H1 (cell line): Measurements from ENCODE around the gene NASP. TPM values are rescaled to one million over a fixed set of nuclear protein-coding genes. Genes with fewer than 3 reads are reported as not detected.

Experiments used
- CTCF ChIA-PET: fragments of 300-600 bp; sonication (Branson Sonifier 250); formaldehyde crosslinking; loops from one replicate; lab custom pipeline; 2021; ENCODE audit not compliant: partially characterized antibody; lab: Charles Lee
- POLR2A ChIA-PET: fragments of 300-600 bp; sonication (Branson Sonifier 250); formaldehyde crosslinking; loops from one replicate; lab custom pipeline; 2021; ENCODE audit warnings: inconsistent platforms; ENCODE audit not compliant: partially characterized antibody; lab: Charles Lee
- DNase-seq, 2 experiments: peaks; one replicate each; pipeline versions ENCODE4 v3.0.0 to v3.0.0-alpha.2; 2010 to 2022; ENCODE audit warnings: low spot score in 2 of 2, low read depth in 1 of 2, mixed read lengths in 1 of 2
- FAIRE-seq: peaks from 2 replicates; lab custom pipeline; 2011; peaks lifted over from hg19 to GRCh38; lab: Jason Lieb, UNC
- H2AFZ ChIP-seq: 2 replicates; pipeline ENCODE4 v1.8.1; 2012; ENCODE audit warnings: low read length, inconsistent platforms
- H2AK5ac ChIP-seq: 2 replicates; pipeline ENCODE4 v1.6.1; 2013; ENCODE audit warnings: low read depth, low read length
- H2BK120ac ChIP-seq: replicated peaks from 2 replicates; pipeline ENCODE3; 2013; ENCODE audit warnings: low read depth, low read length, inconsistent platforms
- H2BK12ac ChIP-seq: 2 replicates; pipeline ENCODE4 v1.6.1; 2013; ENCODE audit warnings: low read depth, low read length
- H2BK15ac ChIP-seq: 2 replicates; pipeline ENCODE4 v1.6.1; 2013; ENCODE audit warnings: low read length
- H2BK20ac ChIP-seq: 2 replicates; pipeline ENCODE4 v1.6.1; 2013; ENCODE audit warnings: low read length
- H2BK5ac ChIP-seq: 2 replicates; pipeline ENCODE4 v1.6.1; 2013; ENCODE audit warnings: low read depth, low read length
- H3K14ac ChIP-seq: 2 replicates; pipeline ENCODE4 v1.6.1; 2013; ENCODE audit warnings: inconsistent platforms; ENCODE audit not compliant: insufficient read length
- H3K18ac ChIP-seq: 2 replicates; pipeline ENCODE4 v1.6.1; 2013; ENCODE audit warnings: low read length; ENCODE audit errors: extremely low read depth
- H3K23ac ChIP-seq: 2 replicates; pipeline ENCODE4 v1.6.1; 2013; ENCODE audit warnings: inconsistent platforms; ENCODE audit not compliant: insufficient read length
- H3K23me2 ChIP-seq: 2 replicates; pipeline ENCODE4 v1.6.1; 2013; ENCODE audit warnings: low read depth, low read length
- H3K27ac ChIP-seq: 2 replicates; pipeline ENCODE4 v1.6.1; 2011; ENCODE audit warnings: low read depth, low read length, inconsistent platforms
- H3K27me3 ChIP-seq, 4 experiments: replicated peaks in 1 of 4; 1 replicate in 1 of 4; 2 replicates in 3 of 4; pipeline versions ENCODE4 v1.6.1 to v1.8.1; 2011 to 2013; ENCODE audit warnings: low read length in 3 of 4, mild to moderate bottlenecking in 3 of 4, inconsistent platforms in 2 of 4, mixed read lengths in 2 of 4, moderate library complexity in 1 of 4; ENCODE audit not compliant: control insufficient read depth in 3 of 4, insufficient read depth in 3 of 4; ENCODE audit errors: extremely low read depth in 1 of 4
- H3K36me3 ChIP-seq, 4 experiments: 2 replicates each; pipeline versions ENCODE4 v1.6.1 to v1.8.1; 2011 to 2013; ENCODE audit warnings: mild to moderate bottlenecking in 4 of 4, low read length in 3 of 4, moderate library complexity in 2 of 4, control low read depth in 1 of 4, inconsistent platforms in 1 of 4; ENCODE audit not compliant: insufficient read depth in 4 of 4, control insufficient read depth in 2 of 4
- H3K4ac ChIP-seq: replicated peaks from 2 replicates; pipeline ENCODE3; 2013; ENCODE audit warnings: low read length, low read depth, mixed read lengths, inconsistent platforms; ENCODE audit not compliant: insufficient read length
- H3K4me1 ChIP-seq, 4 experiments: replicated peaks in 1 of 4; 1 replicate in 1 of 4; 2 replicates in 3 of 4; pipeline versions ENCODE4 v1.6.1 to v1.8.1; 2011 to 2013; ENCODE audit warnings: low read length in 3 of 4, inconsistent platforms in 2 of 4, mixed read lengths in 1 of 4; ENCODE audit not compliant: insufficient read depth in 4 of 4, control insufficient read depth in 3 of 4
- H3K4me2 ChIP-seq, 2 experiments: 2 replicates each; pipeline versions ENCODE4 v1.6.1 to v1.8.1; 2011 to 2013; ENCODE audit warnings: low read depth in 2 of 2, low read length in 2 of 2, control low read depth in 1 of 2, inconsistent platforms in 1 of 2, mild to moderate bottlenecking in 1 of 2; ENCODE audit not compliant: insufficient read depth in 1 of 2
- H3K4me3 ChIP-seq, 4 experiments: fragments of 200-600, 300-600 bp in 1 of 4; sonication (generic), shearing (Covaris generic), sonication (Bioruptor Twin) in 1 of 4; 2 replicates each; pipeline versions ENCODE4 v1.5.1 to v1.8.1; 2011 to 2016; ENCODE audit warnings: low read length in 4 of 4, low read depth in 3 of 4, control low read depth in 2 of 4, inconsistent platforms in 2 of 4, mild to moderate bottlenecking in 2 of 4, mixed read lengths in 1 of 4, moderate library complexity in 1 of 4; ENCODE audit not compliant: insufficient read depth in 2 of 4; ENCODE audit errors: extremely low read depth in 1 of 4
- H3K56ac ChIP-seq: replicated peaks from 2 replicates; pipeline ENCODE3; 2013; ENCODE audit warnings: low read depth, mild to moderate bottlenecking, mixed read lengths, low read length, inconsistent platforms; ENCODE audit not compliant: insufficient read length
- H3K79me1 ChIP-seq: 2 replicates; pipeline ENCODE4 v1.6.1; 2013; ENCODE audit warnings: low read depth, low read length, control low read depth
- H3K79me2 ChIP-seq, 2 experiments: 2 replicates each; pipeline versions ENCODE4 v1.6.1 to v1.8.1; 2012 to 2013; ENCODE audit warnings: low read length in 2 of 2, mild to moderate bottlenecking in 2 of 2, inconsistent platforms in 1 of 2; ENCODE audit not compliant: insufficient read depth in 2 of 2, control insufficient read depth in 1 of 2
- H3K9ac ChIP-seq, 4 experiments: replicated peaks in 1 of 4; 1 replicate in 1 of 4; 2 replicates in 3 of 4; pipeline versions ENCODE4 v1.6.1 to v1.8.1; 2011 to 2013; ENCODE audit warnings: low read depth in 3 of 4, low read length in 3 of 4, control low read depth in 2 of 4, mild to moderate bottlenecking in 2 of 4, moderate library complexity in 2 of 4, inconsistent platforms in 1 of 4; ENCODE audit errors: extremely low read depth in 1 of 4
- H3K9me3 ChIP-seq, 2 experiments: 2 replicates each; pipeline versions ENCODE4 v1.6.1 to v1.8.1; 2012 to 2013; ENCODE audit warnings: mild to moderate bottlenecking in 2 of 2, moderate library complexity in 2 of 2, control low read depth in 1 of 2, inconsistent platforms in 1 of 2, low read depth in 1 of 2, low read length in 1 of 2, mixed read lengths in 1 of 2; ENCODE audit not compliant: insufficient read depth in 2 of 2
- H4K20me1 ChIP-seq, 2 experiments: replicated peaks in 1 of 2; 2 replicates each; pipeline versions ENCODE3 to v1.8.1; 2011 to 2013; ENCODE audit warnings: inconsistent platforms in 2 of 2, low read length in 2 of 2, mild to moderate bottlenecking in 1 of 2; ENCODE audit not compliant: insufficient read depth in 2 of 2, control insufficient read depth in 1 of 2
- H4K5ac ChIP-seq: 2 replicates; pipeline ENCODE4 v1.6.1; 2013; ENCODE audit warnings: low read length, low read depth, mixed read lengths, inconsistent platforms; ENCODE audit not compliant: insufficient read length
- H4K8ac ChIP-seq: 2 replicates; pipeline ENCODE4 v1.8.0; 2013; ENCODE audit warnings: mild to moderate bottlenecking, moderate library complexity, low read length, inconsistent platforms; ENCODE audit not compliant: insufficient read depth; ENCODE audit errors: extremely low read depth
- H4K91ac ChIP-seq: replicated peaks from 2 replicates; pipeline ENCODE3; 2013; ENCODE audit warnings: low read length, mixed read lengths, inconsistent platforms; ENCODE audit not compliant: insufficient read length
- ATF3 ChIP-seq: IDR thresholded peaks from 2 replicates; pipeline ENCODE4 v1.6.1; 2011; ENCODE audit warnings: low read depth, mild to moderate bottlenecking, low read length; ENCODE audit not compliant: insufficient read depth
- CEBPB ChIP-seq: IDR thresholded peaks from 2 replicates; pipeline ENCODE4 v1.6.1; 2012; ENCODE audit warnings: low read depth, low read length
- CHD1 ChIP-seq: IDR thresholded peaks from 2 replicates; pipeline ENCODE4 v1.6.1; 2012; ENCODE audit warnings: low read depth, low read length, improper control_type of control experiment
- EGR1 ChIP-seq: IDR thresholded peaks from 2 replicates; pipeline ENCODE4 v1.6.1; 2011; ENCODE audit warnings: low read depth, low read length, borderline replicate concordance
- EP300 ChIP-seq, 2 experiments: IDR thresholded peaks; 1 replicate in 1 of 2; 2 replicates in 1 of 2; pipeline ENCODE4 v1.6.1; 2011 to 2012; ENCODE audit warnings: low read depth in 2 of 2, low read length in 2 of 2, mild to moderate bottlenecking in 2 of 2, borderline replicate concordance in 1 of 2, inconsistent platforms in 1 of 2, moderate library complexity in 1 of 2
- FOSL1 ChIP-seq: IDR thresholded peaks from 2 replicates; pipeline ENCODE4 v1.6.1; 2011; ENCODE audit warnings: mild to moderate bottlenecking, low read depth, low read length, moderate library complexity; ENCODE audit not compliant: insufficient read depth
- GABPA ChIP-seq: IDR thresholded peaks from 2 replicates; pipeline ENCODE4 v1.6.1; 2011; ENCODE audit warnings: mild to moderate bottlenecking, low read length, moderate library complexity, borderline replicate concordance; ENCODE audit not compliant: insufficient read depth
- PHF8 ChIP-seq: fragments of 200-600 bp; sonication (generic); conservative IDR thresholded peaks from 2 replicates; pipeline ENCODE4 v1.7.1; 2012; ENCODE audit warnings: low read depth, mild to moderate bottlenecking, inconsistent platforms, low read length, moderate library complexity
- SP2 ChIP-seq: IDR thresholded peaks from 2 replicates; pipeline ENCODE4 v1.6.1; 2012; ENCODE audit warnings: mild to moderate bottlenecking, low read length, inconsistent platforms
- USF2 ChIP-seq: IDR thresholded peaks from 2 replicates; pipeline ENCODE4 v1.6.1; 2011; ENCODE audit warnings: low read length, improper control_type of control experiment
- WGBS, 2 experiments: shearing (Covaris generic) in 1 of 2; methylation state at CpG; one replicate each; pipeline versions ENCODE4 v1.1.6 to v1.1.7; 2013 to 2015; ENCODE audit warnings: low lambda C conversion rate in 2 of 2, mixed read lengths in 2 of 2, inconsistent platforms in 1 of 2, low coverage in 1 of 2, missing lambda C conversion rate in 1 of 2; ENCODE audit not compliant: insufficient replicate concordance in 2 of 2, insufficient coverage in 1 of 2, insufficient read length in 1 of 2; ENCODE audit errors: extremely low coverage in 1 of 2, missing lambda C conversion rate in 1 of 2; 5-methylcytosine and 5-hydroxymethylcytosine counted together
- polyA plus RNA-seq, 7 experiments: library from polyadenylated mRNA; depleted of rRNA in 3 of 7; stranded (reverse) in 5 of 7; unstranded in 2 of 7; fragments of >200 nt in 5 of 7; fragments of 200-250 nt in 2 of 7; gene quantifications; 1 replicate in 5 of 7; 2 replicates in 1 of 7; 4 replicates in 1 of 7; pipeline versions ENCODE4 v1.2.1 to v1.2.3, GENCODE V29; 2011 to 2013; ENCODE audit warnings: missing spikeins in 2 of 7, mixed read lengths in 2 of 7
- total RNA-seq: library from RNA; stranded (reverse); fragmentation: NEBNext Ultra II Directional; extraction: Animal tissue kit (Norgen Biotek cat#: 25700); gene quantifications from 2 replicates; pipeline ENCODE4 v1.2.1, GENCODE V29; 2021

Gene NASP
- total and polyA plus RNA-seq, 2 of the 8 experiments (the other 6 are each of a cell fraction or from before 2014, with no cell fraction given): 263 to 647 TPM

DNA sequence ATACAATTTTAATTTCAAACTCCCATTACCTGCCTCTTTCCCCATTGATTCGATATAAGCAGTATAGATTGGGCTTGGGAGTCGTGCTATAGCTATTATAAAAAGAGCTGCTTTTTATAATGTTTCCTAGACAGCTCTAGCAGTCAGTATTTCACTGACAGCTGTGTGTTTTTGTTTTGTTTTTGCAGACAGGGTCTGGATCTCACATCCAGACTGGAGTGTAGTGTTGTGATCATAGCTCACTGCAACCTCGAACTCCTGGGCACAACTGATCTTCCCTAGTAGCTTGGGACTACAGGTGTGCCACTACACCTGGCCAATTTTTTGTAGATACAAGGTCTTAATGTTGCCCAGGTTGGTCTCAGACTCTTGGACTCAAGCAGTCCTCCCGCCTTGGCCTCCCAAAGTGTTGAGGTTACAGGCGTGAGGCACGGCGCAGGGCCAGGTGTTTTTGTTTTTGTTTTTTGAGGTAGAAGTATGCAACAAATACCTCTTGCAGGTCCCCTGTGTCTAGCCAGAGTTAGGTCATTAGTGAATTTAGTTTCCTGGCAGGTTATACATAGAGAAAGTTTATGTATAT, 1.7 kb downstream of the NASP start:
- H2BK15ac ChIP-seq: no peak overlapping the region
- no peak overlapping the region for H2BK20ac ChIP-seq
- no peak overlapping the region for H4K8ac ChIP-seq
- H3K79me2 ChIP-seq: peaks cover 58 to 66% of the 10 kb centered on the region in 2 experiments
- H2AK5ac ChIP-seq: no peak overlapping the region
- H2BK120ac ChIP-seq: no peak overlapping the region
- H4K91ac ChIP-seq: no peak overlapping the region
- H3K9ac ChIP-seq: peak overlapping the region; percentile 50 to 100 (median 100)
- H2BK5ac ChIP-seq: peak overlapping the region; percentile 60; the same call in 1 of the 2 replicates
- ChIA-PET CTCF (interaction anchor here (0.8 to 1.8 kb wide), 3 partner anchors 15 to 73 kb away, joined by 3 to 9 read pairs (median 7); no protein-coding TSS in a partner anchor), POLR2A (interaction anchor here (0.6 to 13.7 kb wide), 32 partner anchors 9 to 1126 kb away, joined by 3 to 181 read pairs (median 10); partner anchors contain the start of genes AKR1A1, CCDC163, CCDC17 and GPBP1L1)
- H4K5ac ChIP-seq: no peak overlapping the region
- peak overlapping the region; percentile 82 to 100 (median 94) for H3K4me3 ChIP-seq
- H3K56ac ChIP-seq: no peak overlapping the region
- peaks cover 12% of the 10 kb centered on the region for H3K23me2 ChIP-seq
- no peak overlapping the region for H3K18ac ChIP-seq
- peak overlapping the region; percentile 78 to 93 for H3K4me2 ChIP-seq
- H3K4ac ChIP-seq: no peak overlapping the region
- peaks cover 36 to 41% of the 10 kb centered on the region in 2 experiments for H4K20me1 ChIP-seq
- H3K27ac ChIP-seq: peak overlapping the region; percentile 16; the same call in 1 of the 2 replicates
- H3K79me1 ChIP-seq: no peaks in the 10 kb centered on the region; the same call in 1 of the 2 replicates
- peaks cover 0 to 17% (median 5%) of the 10 kb centered on the region in 4 experiments; a peak in 3 of 8 replicates for H3K36me3 ChIP-seq
- peak in 1 of 2 experiments; percentile 40 for DNase-seq
- peaks cover 0 to 12% (median 1%) of the 10 kb centered on the region in 4 experiments; a peak in 4 of 7 replicates for H3K4me1 ChIP-seq
- H3K9me3 ChIP-seq: no peaks in the 10 kb centered on the region
- H3K14ac ChIP-seq: no peak overlapping the region
- FAIRE-seq: no peak
- no peak overlapping the region for H2AFZ ChIP-seq
- H2BK12ac ChIP-seq: no peak overlapping the region
- no peak overlapping the region for H3K23ac ChIP-seq
- 44% methylated on average over 7 of the region's 7 CpGs; no CpG with 5 or more reads in 1 of the 2 experiments for WGBS, 2 experiments
- no peaks in the 10 kb centered on the region for H3K27me3 ChIP-seq
- no peak for TF ChIP-seq GABPA
- no peak for TF ChIP-seq EGR1
- TF ChIP-seq SP2: no peak
- no peak for TF ChIP-seq EP300 (IDR thresholded peaks at IDR 0.05; ENCODE audit: borderline replicate concordance in 1 of 2, low read depth in 2 of 2, low read length in 2 of 2)
- TF ChIP-seq CHD1: no peak
- TF ChIP-seq CEBPB: no peak
- TF ChIP-seq FOSL1: no peak
- no peak for TF ChIP-seq USF2
- TF ChIP-seq PHF8: no peak
- no peak for TF ChIP-seq ATF3
